ENCODE measurements around the gene ITLN1. TPM values are rescaled to one million over a fixed set of nuclear protein-coding genes. Genes with fewer than 3 reads are reported as not detected.
A peak's percentile ranks its signal among the peaks of the same experiment; 100 is the strongest.
"Not testable (repeated sequence)": the region's sequence is repeated elsewhere in the genome, so short reads cannot be mapped to it uniquely, and the experiment has no call there.

Gene ITLN1
- polyA plus RNA-seq (2013) = 0.24 TPM

DNA sequence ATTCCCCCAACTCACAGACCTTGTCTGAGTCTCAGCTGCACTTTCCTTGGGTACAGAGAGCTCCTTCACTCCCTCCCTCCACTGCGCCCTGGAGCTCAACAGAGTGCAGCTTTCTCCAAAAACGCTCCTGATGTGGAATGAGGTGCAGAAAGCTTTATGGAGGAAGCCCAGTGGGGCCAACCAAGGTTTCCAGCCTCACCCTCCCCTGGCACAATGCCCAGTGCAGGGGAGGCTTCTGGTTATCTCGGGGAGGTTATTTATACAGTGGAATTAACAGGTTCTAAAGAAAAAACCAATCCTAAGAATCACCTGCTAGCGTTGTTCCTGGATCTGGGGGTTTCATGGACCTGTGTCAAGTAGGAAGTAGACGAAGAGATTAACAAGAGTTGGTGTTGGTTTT lies at the start of gene ITLN1:
Gene ITLN1 (minus strand): TSS at position 139 of the 400 bp plus-strand sequence. CDS start 303 bp downstream, outside the sequence.
- POLR2A ChIA-PET = no interaction called here

DNA sequence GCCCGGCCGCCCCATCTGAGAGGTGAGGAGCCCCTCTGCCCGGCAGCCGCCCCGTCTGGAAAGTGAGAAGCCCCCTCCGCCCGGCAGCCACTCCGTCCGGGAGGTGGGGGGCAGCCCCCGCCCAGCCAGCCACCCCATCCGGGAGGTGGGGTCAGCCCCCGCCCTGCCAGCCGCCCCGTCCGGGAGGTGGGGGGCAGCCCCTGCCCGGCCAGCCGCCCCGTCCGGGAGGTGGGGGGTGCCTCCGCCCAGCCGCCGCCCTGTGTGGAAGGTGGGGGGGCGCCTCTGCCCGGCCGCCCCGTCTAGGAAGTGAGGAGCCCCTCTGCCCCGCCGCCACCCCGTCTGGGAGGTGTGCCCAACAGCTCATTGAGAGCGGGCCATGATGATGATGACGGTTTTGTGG lies 48.3 kb upstream of the ITLN1 start:
- CTCF ChIA-PET = not testable (repeated sequence)

More for the DNA sequence above, at the start of gene ITLN1:
- Histone ChIP-seq H3K27me3 (replicated peaks in 2 of 5; ENCODE audit: control insufficient read depth in 4 of 5, insufficient read depth in 5 of 5, low read length in 4 of 5) (no peaks in the 10 kb centered on the region), H3K4me1 (ENCODE audit: control extremely low read depth in 1 of 4, control insufficient read depth in 4 of 4, insufficient read depth in 4 of 4, low read length in 3 of 4) (peaks cover 0 to 5% (median 3%) of the 10 kb centered on the region in 4 experiments), H3K27ac (ENCODE audit: insufficient read depth in 1 of 2, low read depth in 1 of 2, low read length in 2 of 2, poor library complexity in 1 of 2, severe bottlenecking in 2 of 2) (no peak within 1 kb of the TSS), H3K4me3 (ENCODE audit: control insufficient read depth in 1 of 7, extremely low read depth in 1 of 7, insufficient read depth in 4 of 7, low read depth in 2 of 7, low read length in 6 of 7) (no peak within 1 kb of the TSS), H3K9me3 (ENCODE audit: control extremely low read depth in 1 of 5, control insufficient read depth in 4 of 5, insufficient read depth in 2 of 5, low read depth in 1 of 5, low read length in 4 of 5) (no peaks in the 10 kb centered on the region), H3K36me3 (ENCODE audit: control insufficient read depth in 4 of 4, insufficient read depth in 4 of 4, low read length in 3 of 4) (no peaks in the 10 kb centered on the region)
- CTCF ChIA-PET = interaction anchor here (0.6 to 2.4 kb wide), 8 partner anchors 8 to 218 kb away, joined by 3 to 10 read pairs (median 4); no protein-coding TSS in a partner anchor
- 41% methylated on average over 3 of the region's 5 CpGs for WGBS (ENCODE audit: insufficient coverage)
- peak in 1 of 3 donors; percentile 15 for DNase-seq

GRCh38 chr1:160925652-160926244 lies 40.8 kb upstream of the ITLN1 start:
- 97% methylated on average over 5 of the region's 5 CpGs for WGBS (ENCODE audit: insufficient coverage)
- CTCF ChIA-PET = interaction anchor here (0.8 to 1.8 kb wide), 4 partner anchors 19 to 135 kb away, joined by 3 to 4 read pairs (median 4); no protein-coding TSS in a partner anchor
- Histone ChIP-seq H3K36me3 (ENCODE audit: control insufficient read depth in 4 of 4, insufficient read depth in 4 of 4, low read length in 3 of 4) (no peaks in the 10 kb centered on the region), H3K9me3 (ENCODE audit: control extremely low read depth in 1 of 5, control insufficient read depth in 4 of 5, insufficient read depth in 2 of 5, low read depth in 1 of 5, low read length in 4 of 5) (peaks cover 0 to 16% (median 5%) of the 10 kb centered on the region in 5 experiments), H3K4me1 (ENCODE audit: control extremely low read depth in 1 of 4, control insufficient read depth in 4 of 4, insufficient read depth in 4 of 4, low read length in 3 of 4) (no peaks in the 10 kb centered on the region), H3K27ac (ENCODE audit: insufficient read depth in 1 of 2, low read depth in 1 of 2, low read length in 2 of 2, poor library complexity in 1 of 2, severe bottlenecking in 2 of 2) (no peak overlapping the region), H3K4me3 (ENCODE audit: control insufficient read depth in 1 of 7, extremely low read depth in 1 of 7, insufficient read depth in 4 of 7, low read depth in 2 of 7, low read length in 6 of 7) (no peak overlapping the region), H3K27me3 (replicated peaks in 2 of 5; ENCODE audit: control insufficient read depth in 4 of 5, insufficient read depth in 5 of 5, low read length in 4 of 5) (no peaks in the 10 kb centered on the region)
- POLR2A ChIA-PET = no interaction called here
- no peak for DNase-seq

More for the DNA sequence above, 48.3 kb upstream of the ITLN1 start:
- H3K27me3 ChIP-seq (replicated peaks in 2 of 5; ENCODE audit: control insufficient read depth in 4 of 5, insufficient read depth in 5 of 5, low read length in 4 of 5); H3K9me3 ChIP-seq (ENCODE audit: control extremely low read depth in 1 of 5, control insufficient read depth in 4 of 5, insufficient read depth in 2 of 5, low read depth in 1 of 5, low read length in 4 of 5); POLR2A ChIA-PET; H3K36me3 ChIP-seq (ENCODE audit: control insufficient read depth in 4 of 4, insufficient read depth in 4 of 4, low read length in 3 of 4); DNase-seq; H3K4me1 ChIP-seq (ENCODE audit: control extremely low read depth in 1 of 4, control insufficient read depth in 4 of 4, insufficient read depth in 4 of 4, low read length in 3 of 4); H3K27ac ChIP-seq (ENCODE audit: insufficient read depth in 1 of 2, low read depth in 1 of 2, low read length in 2 of 2, poor library complexity in 1 of 2, severe bottlenecking in 2 of 2); H3K4me3 ChIP-seq (ENCODE audit: control insufficient read depth in 1 of 7, extremely low read depth in 1 of 7, insufficient read depth in 4 of 7, low read depth in 2 of 7, low read length in 6 of 7): not testable (repeated sequence)
- 93% methylated on average over 10 of the region's 31 CpGs for WGBS (ENCODE audit: insufficient coverage)

GRCh38 chr1:160924791-160925651 lies 40.0 kb upstream of the ITLN1 start:
- Histone ChIP-seq H3K27ac (ENCODE audit: insufficient read depth in 1 of 2, low read depth in 1 of 2, low read length in 2 of 2, poor library complexity in 1 of 2, severe bottlenecking in 2 of 2) (no peak overlapping the region), H3K27me3 (replicated peaks in 2 of 5; ENCODE audit: control insufficient read depth in 4 of 5, insufficient read depth in 5 of 5, low read length in 4 of 5) (no peaks in the 10 kb centered on the region), H3K9me3 (ENCODE audit: control extremely low read depth in 1 of 5, control insufficient read depth in 4 of 5, insufficient read depth in 2 of 5, low read depth in 1 of 5, low read length in 4 of 5) (peaks cover 0 to 19% (median 5%) of the 10 kb centered on the region in 5 experiments), H3K36me3 (ENCODE audit: control insufficient read depth in 4 of 4, insufficient read depth in 4 of 4, low read length in 3 of 4) (no peaks in the 10 kb centered on the region), H3K4me3 (ENCODE audit: control insufficient read depth in 1 of 7, extremely low read depth in 1 of 7, insufficient read depth in 4 of 7, low read depth in 2 of 7, low read length in 6 of 7) (no peak overlapping the region), H3K4me1 (ENCODE audit: control extremely low read depth in 1 of 4, control insufficient read depth in 4 of 4, insufficient read depth in 4 of 4, low read length in 3 of 4) (no peaks in the 10 kb centered on the region)
- 100% methylated on average over 1 of the region's 7 CpGs for WGBS (ENCODE audit: insufficient coverage)
- CTCF ChIA-PET = interaction anchor here (0.8 to 1.8 kb wide), 4 partner anchors 20 to 135 kb away, joined by 3 to 4 read pairs (median 4); no protein-coding TSS in a partner anchor
- no peak for DNase-seq
- POLR2A ChIA-PET = no interaction called here

DNA sequence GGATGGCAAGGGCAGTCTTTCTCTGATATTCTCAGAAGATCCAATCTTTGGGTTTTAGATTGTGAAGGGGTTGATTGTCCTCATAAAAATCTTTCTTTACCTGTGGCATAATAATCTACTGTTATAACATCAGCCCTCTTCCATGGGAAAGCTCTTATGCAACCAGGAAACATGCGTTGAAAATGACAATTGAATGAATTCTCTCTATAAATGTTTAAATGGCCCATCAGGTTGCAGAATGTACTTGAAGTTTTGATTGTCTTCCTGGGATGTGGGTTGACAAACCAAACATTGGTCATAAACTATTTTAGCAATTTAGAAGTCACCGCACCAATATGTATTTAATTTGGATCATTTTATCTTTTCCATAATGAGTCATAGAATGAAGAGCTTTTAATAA lies 31.7 kb upstream of the ITLN1 start:
- POLR2A ChIA-PET = no interaction called here
- H3K27ac ChIP-seq (ENCODE audit: insufficient read depth in 1 of 2, low read depth in 1 of 2, low read length in 2 of 2, poor library complexity in 1 of 2, severe bottlenecking in 2 of 2) = no peak overlapping the region
- CTCF ChIA-PET = interaction anchor here (0.8 to 1.6 kb wide), 4 partner anchors 32 to 54 kb away, joined by 3 to 7 read pairs (median 4); partner anchors contain the start of genes ITLN1 and ITLN2
- no peak for DNase-seq
- H3K9me3 ChIP-seq (ENCODE audit: control extremely low read depth in 1 of 5, control insufficient read depth in 4 of 5, insufficient read depth in 2 of 5, low read depth in 1 of 5, low read length in 4 of 5) = peaks cover 0 to 4% (median 0%) of the 10 kb centered on the region in 5 experiments
- H3K4me1 ChIP-seq (ENCODE audit: control extremely low read depth in 1 of 4, control insufficient read depth in 4 of 4, insufficient read depth in 4 of 4, low read length in 3 of 4) = no peaks in the 10 kb centered on the region
- H3K36me3 ChIP-seq (ENCODE audit: control insufficient read depth in 4 of 4, insufficient read depth in 4 of 4, low read length in 3 of 4) = no peaks in the 10 kb centered on the region
- no peaks in the 10 kb centered on the region for H3K27me3 ChIP-seq (replicated peaks in 2 of 5; ENCODE audit: control insufficient read depth in 4 of 5, insufficient read depth in 5 of 5, low read length in 4 of 5)
- no peak overlapping the region for H3K4me3 ChIP-seq (ENCODE audit: control insufficient read depth in 1 of 7, extremely low read depth in 1 of 7, insufficient read depth in 4 of 7, low read depth in 2 of 7, low read length in 6 of 7)
- WGBS (ENCODE audit: insufficient coverage) = 100% methylated on average over 1 of the region's 2 CpGs

DNA sequence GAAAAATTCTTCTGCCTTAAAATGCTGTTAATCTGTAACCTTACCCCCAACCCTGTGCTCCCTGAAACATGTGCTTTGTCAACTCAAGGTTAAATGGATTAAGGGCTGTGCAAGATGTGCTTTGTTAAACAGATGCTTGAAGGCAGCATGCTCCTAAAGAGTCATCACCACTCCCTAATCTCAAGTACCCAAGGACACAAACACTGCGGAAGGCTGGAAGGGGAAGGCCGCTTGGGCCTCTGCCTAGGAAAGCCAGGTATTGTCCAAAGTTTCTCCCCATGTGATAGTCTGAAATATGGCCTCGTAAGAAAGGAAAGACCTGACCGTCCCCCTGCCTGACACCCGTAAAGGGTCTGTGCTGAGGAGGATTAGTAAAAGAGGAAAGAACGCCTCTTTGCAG lies 28.2 kb upstream of the ITLN1 start:
- DNase-seq; H3K27me3 ChIP-seq (replicated peaks in 2 of 5; ENCODE audit: control insufficient read depth in 4 of 5, insufficient read depth in 5 of 5, low read length in 4 of 5); POLR2A ChIA-PET; CTCF ChIA-PET; H3K36me3 ChIP-seq (ENCODE audit: control insufficient read depth in 4 of 4, insufficient read depth in 4 of 4, low read length in 3 of 4); H3K4me3 ChIP-seq (ENCODE audit: control insufficient read depth in 1 of 7, extremely low read depth in 1 of 7, insufficient read depth in 4 of 7, low read depth in 2 of 7, low read length in 6 of 7); H3K4me1 ChIP-seq (ENCODE audit: control extremely low read depth in 1 of 4, control insufficient read depth in 4 of 4, insufficient read depth in 4 of 4, low read length in 3 of 4); H3K9me3 ChIP-seq (ENCODE audit: control extremely low read depth in 1 of 5, control insufficient read depth in 4 of 5, insufficient read depth in 2 of 5, low read depth in 1 of 5, low read length in 4 of 5); H3K27ac ChIP-seq (ENCODE audit: insufficient read depth in 1 of 2, low read depth in 1 of 2, low read length in 2 of 2, poor library complexity in 1 of 2, severe bottlenecking in 2 of 2): not testable (repeated sequence)
- WGBS (ENCODE audit: insufficient coverage) = 100% methylated on average over 4 of the region's 6 CpGs

GRCh38 chr1:160911925-160912324 lies 26.9 kb upstream of the ITLN1 start:
- ChIA-PET CTCF (interaction anchor here (1.6 to 2.1 kb wide), 2 partner anchors 40 to 47 kb away, joined by 3 to 7 read pairs; no protein-coding TSS in a partner anchor), POLR2A (no interaction called here)
- no peaks in the 10 kb centered on the region for H3K36me3 ChIP-seq (ENCODE audit: control insufficient read depth in 4 of 4, insufficient read depth in 4 of 4, low read length in 3 of 4)
- no peaks in the 10 kb centered on the region for H3K27me3 ChIP-seq (replicated peaks in 2 of 5; ENCODE audit: control insufficient read depth in 4 of 5, insufficient read depth in 5 of 5, low read length in 4 of 5)
- 100% methylated on average over 1 of the region's 2 CpGs for WGBS (ENCODE audit: insufficient coverage)
- H3K4me3 ChIP-seq (ENCODE audit: control insufficient read depth in 1 of 7, extremely low read depth in 1 of 7, insufficient read depth in 4 of 7, low read depth in 2 of 7, low read length in 6 of 7) = no peak overlapping the region
- no peak for DNase-seq
- no peaks in the 10 kb centered on the region for H3K4me1 ChIP-seq (ENCODE audit: control extremely low read depth in 1 of 4, control insufficient read depth in 4 of 4, insufficient read depth in 4 of 4, low read length in 3 of 4)
- no peak overlapping the region for H3K27ac ChIP-seq (ENCODE audit: insufficient read depth in 1 of 2, low read depth in 1 of 2, low read length in 2 of 2, poor library complexity in 1 of 2, severe bottlenecking in 2 of 2)
- no peaks in the 10 kb centered on the region for H3K9me3 ChIP-seq (ENCODE audit: control extremely low read depth in 1 of 5, control insufficient read depth in 4 of 5, insufficient read depth in 2 of 5, low read depth in 1 of 5, low read length in 4 of 5)

Data from common myeloid progenitor, CD34-positive (primary cell).